GM19023 (cell line): ENCODE measurements around the gene TMEM208.

Experiments used
- ATAC-seq: cut with Tn5 transposase; IDR thresholded peaks from one replicate; pipeline ENCODE4 v1.9.1; 2021; ENCODE audit warnings: mild to moderate bottlenecking, moderate library complexity; ENCODE audit not compliant: unreplicated experiment

The TMEM208 gene

GRCh38 chr16:67234180-67234597 lies 7.3 kb downstream of the TMEM208 start:
- ATAC-seq = no peak

GRCh38 chr16:67235816-67236562 lies 9.1 kb downstream of the TMEM208 start:
- no peak for ATAC-seq

DNA sequence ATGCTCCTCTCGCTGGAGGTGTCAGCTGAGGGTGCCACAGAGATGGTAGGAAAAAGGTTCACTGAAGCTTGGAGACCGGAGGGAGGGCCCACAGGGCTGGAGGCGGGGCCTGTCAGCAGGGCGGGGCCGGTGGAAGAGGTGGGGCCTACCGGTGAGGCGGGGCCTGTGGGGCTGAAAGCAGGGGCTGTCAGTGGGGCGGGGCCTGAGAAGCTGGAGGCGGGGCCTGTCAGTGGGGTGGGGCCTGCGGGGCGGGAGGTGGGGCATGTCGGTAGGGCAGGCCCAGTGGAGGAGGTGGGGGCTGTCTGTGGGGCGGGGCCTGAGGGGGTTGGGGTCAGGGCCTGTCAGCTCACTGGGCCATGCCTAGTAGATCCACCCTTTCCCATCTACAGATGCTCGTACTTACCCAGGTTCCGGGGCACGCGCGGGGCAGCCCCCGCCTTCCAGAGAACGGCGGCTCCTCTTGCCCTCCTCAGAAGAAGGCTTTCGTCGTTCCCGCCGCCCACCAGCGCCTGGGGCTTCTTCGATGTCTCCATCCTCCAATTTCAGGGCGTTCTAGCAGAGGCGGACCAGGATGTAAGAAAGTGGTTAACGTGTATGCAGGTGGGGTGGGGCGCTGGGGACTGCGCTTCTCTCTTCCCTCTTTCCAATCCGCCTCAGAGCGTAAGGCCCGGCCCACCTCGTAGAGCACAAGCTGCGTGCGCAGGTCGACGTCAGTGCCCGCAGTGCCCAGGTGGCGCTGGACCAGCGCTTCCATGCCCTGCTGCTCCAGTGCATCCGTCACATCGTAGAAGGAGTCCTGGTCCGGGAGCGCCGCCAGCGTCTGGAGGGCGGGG lies 9.8 kb downstream of the TMEM208 start:
- no peak for ATAC-seq

DNA sequence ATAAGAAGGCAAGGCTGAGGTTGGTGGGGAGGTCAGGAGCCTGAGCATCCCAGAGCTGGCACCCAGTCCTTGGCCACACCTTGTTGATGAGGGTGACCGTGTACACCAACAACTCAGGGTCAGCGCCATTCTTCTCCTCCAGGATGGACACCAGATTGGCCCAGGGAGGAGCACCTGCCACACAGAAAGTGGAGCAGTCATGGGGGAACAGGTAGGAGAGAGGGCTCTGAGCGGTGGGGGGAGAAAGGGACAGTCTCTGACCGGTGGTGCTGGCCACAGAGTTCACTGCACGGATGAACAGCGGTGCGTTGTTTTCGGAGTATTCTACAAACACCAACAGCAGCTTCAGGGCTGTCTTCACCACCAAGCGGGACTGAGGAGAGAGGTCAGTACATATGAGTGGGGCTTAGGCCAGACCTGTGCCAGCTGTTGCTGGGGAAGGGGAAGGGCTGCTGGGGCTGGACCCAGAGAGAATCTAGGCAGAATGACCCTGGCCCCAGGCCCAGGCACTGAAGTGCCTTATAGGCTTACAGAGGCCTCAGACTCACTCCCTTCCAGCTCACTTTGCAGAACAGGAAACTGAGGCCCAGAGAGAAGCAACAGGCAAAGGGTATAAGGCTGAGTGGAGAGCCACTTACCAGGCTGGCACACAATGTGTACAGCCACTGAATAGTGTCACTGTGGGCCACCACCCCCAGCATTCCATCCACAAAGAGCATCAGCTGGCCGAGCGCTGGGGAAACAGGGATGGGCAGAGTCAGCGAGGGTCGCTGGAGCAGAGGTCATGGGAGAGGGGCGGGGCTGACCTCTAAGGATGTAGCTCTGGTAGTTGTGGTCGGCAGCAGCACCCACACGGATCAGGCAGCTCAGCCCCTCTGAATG lies 10.7 kb downstream of the TMEM208 start:
- no peak for ATAC-seq

- no peak for ATAC-seq
Measured at GRCh38 chr16:67238278-67238575, 11.3 kb downstream of the TMEM208 start.

- ATAC-seq = no peak
Measured at GRCh38 chr16:67238806-67239470, 12.0 kb downstream of the TMEM208 start.

GRCh38 chr16:67240506-67240905 lies 13.6 kb downstream of the TMEM208 start:
- ATAC-seq = no peak

DNA sequence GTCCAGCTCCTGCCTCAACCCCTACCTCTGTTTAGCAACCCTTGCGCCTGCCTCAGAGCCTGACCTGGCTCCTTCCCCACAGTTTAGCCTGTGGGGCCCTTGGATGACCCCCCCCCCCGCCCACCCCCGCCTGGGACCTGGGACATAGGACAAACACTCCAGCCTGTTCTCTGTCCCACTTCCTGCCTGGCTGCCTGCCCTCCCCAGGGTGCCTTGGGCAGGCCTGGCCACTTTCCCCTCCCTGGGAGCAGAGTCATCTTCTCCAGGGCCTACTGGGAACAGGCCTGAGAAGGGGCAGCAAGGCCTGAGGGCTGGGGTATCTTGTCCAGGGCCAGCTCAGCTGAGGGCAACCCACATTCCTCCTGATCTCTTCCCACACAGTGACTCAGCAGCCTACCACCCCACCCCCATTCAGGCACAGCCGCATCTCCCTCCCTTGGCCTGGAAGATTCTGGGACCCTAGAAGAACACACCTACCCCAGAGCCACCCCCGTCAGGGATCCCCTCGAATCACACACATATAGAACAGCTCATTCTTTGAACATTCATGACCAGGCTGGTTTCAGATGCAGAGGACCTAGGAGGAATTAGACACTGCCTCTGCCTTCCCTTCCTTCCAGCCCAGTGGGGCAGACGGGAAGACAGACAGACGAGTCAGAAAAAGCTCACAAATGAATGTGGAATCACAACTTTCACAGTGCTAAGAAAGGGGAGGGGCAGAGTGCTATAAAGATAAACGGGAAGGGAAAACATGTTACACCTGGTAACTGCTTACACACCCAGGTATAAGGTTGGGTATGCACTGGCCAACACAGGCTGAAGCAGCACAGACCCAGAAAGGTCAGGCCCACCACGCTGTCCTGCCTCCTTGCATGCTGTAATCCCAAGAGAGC lies 14.3 kb downstream of the TMEM208 start:
- no peak for ATAC-seq

GRCh38 chr16:67242138-67242730 lies 15.3 kb downstream of the TMEM208 start:
- ATAC-seq = no peak

- ATAC-seq = no peak
Measured at GRCh38 chr16:67243481-67243880, 16.6 kb downstream of the TMEM208 start.

- peak; percentile 44 for ATAC-seq
Measured at GRCh38 chr16:67244387-67245185, 17.7 kb downstream of the TMEM208 start.

DNA sequence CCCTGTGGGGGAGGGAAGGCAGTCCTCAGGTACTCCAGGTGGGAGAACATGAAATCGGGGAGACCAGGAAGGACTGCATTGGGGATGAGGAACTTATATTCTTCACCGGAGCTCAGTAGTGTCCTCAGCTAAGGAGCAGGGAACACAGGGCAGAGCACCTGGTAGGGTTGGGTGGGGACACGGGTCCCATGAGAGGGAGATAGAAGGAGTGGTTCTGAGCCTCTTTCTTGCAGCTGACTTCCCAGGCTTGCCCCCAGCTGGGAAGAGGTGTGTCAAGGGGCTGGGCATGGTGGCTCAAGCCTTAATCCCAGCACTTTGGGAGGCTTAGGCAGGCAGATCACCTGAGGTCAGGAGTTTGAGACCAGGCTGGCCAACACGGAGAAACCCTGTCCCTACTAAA lies 18.3 kb downstream of the TMEM208 start:
- no peak for ATAC-seq

DNA sequence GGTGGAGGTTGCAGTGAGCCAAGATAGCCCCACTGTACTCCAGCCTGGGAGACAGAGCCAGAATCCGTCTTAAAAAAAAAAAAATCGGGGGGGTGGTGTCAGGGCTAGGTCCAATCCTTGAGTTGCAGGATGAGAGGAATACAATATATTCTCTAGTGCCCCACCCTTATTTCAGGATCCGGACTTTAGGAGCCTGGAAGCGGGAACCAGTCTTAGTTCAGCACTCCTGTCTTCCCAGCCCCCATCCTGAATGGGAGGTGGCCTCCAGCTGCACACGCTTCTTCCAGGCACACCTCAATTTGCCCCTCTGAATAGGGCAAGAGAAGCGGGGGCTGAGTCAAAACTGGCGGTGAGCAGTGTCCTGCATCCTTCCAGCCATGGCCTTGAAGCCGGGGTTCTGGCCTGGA lies 18.7 kb downstream of the TMEM208 start:
- ATAC-seq = no peak

GRCh38 chr16:67246081-67246755 lies 19.3 kb downstream of the TMEM208 start:
- peak; percentile 26 for ATAC-seq

DNA sequence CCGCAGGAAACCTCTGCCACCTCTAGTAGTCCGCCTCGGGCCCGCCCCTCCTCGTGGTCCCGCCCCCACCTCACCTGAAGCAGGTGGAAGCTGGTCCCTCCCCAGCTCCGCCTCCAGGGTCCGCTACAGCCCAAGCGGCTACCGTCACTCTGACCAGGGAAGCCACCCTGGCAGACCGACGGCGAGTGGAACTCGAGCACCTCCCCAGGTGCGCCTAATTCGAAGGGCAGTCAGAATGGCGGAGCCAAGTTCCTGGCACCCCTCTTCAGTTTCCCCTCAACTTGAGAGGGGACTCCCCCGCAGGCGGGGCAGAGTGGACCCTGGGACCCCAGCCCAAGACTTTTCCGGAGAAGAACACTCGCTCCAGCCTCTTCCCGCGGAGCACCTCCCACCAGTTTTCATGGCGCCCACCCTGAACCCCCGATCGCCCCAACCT lies 19.8 kb downstream of the TMEM208 start:
- peak; percentile 15 for ATAC-seq

DNA sequence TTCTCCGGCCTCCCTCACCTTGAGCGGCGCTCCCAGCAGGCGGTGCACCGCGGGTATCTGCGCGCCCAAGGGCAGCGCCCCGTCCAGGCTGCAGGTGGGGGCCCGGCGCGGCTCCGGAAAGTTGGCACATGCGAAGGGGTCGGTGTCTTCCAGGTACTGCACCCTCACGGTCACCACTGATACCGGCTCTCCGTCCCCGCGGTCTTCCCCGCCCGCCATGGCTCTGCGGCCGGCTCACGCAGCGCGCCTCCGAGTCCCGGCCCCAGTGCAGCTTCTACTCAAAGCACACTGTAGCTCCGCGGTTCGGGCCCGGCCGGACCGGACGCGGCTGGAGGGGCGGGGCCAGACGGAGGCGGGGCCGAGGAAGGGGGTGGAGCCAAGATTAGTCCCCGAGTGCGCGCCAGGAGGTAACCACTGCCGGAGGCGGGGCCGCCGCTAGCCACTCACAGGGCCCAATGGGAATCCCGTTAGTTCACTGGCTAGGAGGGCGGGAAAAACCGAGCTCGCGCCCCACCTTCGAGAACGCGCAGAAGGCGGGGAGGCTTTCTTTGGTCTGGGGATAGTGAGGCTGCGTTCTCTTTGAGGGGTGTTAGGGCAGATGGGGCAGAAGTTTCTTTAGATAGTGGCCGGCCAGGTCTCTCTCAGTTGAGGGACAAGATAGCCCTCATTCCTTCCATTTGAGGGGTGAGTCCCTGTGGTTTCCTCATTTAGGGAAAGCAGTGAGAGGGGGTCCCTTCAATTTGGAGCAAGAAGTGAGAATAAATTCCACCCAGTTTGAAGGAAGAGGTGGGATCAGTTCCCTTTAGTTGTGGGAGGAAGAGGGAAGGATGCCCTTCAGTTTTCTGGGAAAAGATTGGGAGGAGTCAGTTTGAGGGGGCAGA lies 20.5 kb downstream of the TMEM208 start, which contains the start of gene FHOD1:
Gene FHOD1, minus strand, starts transcription at position 290 of the 881 bp plus-strand sequence. Its CDS starts 71 bp downstream, at position 219.
- ATAC-seq = peak; percentile 49

DNA sequence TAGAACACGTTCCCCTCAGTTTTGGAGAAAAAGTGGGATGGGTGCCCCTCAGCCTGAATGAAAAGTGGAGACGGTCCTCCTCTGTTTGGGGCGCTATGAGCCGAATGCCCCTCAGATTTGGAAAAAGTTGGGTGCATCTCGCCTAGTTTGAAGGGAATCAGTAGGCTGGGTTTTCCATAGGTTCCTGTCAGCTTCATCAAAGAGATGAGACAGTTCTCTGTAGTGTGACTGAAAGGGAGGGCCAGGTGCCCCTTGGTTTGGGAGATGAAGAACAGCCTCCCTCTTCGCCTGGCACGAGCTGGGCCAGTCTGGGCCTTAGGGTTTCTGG lies 21.1 kb downstream of the TMEM208 start:
- no peak for ATAC-seq
